Superior temporal gyrus (tissue), 1 donor: Measurements from ENCODE around the gene ERCC6.

Source experiments
- DNase-seq: peaks from one replicate; pipeline ENCODE4 v3.0.0-alpha.2; 2016; ENCODE audit errors: extremely low spot score

Gene ERCC6

GRCh38 chr10:49512121-49512809, 26.7 kb downstream of the ERCC6 start:
- peak; percentile 39 for DNase-seq

GRCh38 chr10:49509771-49510303, 29.1 kb downstream of the ERCC6 start:
- DNase-seq: no peak

GRCh38 chr10:49508654-49509053, 30.3 kb downstream of the ERCC6 start:
- DNase-seq: peak; percentile 50

- no peak for DNase-seq
Observed at GRCh38 chr10:49508249-49508648, 30.7 kb downstream of the ERCC6 start.

GRCh38 chr10:49505589-49505988, 33.3 kb downstream of the ERCC6 start:
- no peak for DNase-seq

GRCh38 chr10:49505076-49505475, 33.8 kb downstream of the ERCC6 start:
- no peak for DNase-seq

- DNase-seq: no peak
Observed at GRCh38 chr10:49504528-49504927, 34.4 kb downstream of the ERCC6 start.

GRCh38 chr10:49502358-49502757, 36.6 kb downstream of the ERCC6 start:
- DNase-seq: no peak

GRCh38 chr10:49500412-49500811, 38.5 kb downstream of the ERCC6 start:
- no peak for DNase-seq

GRCh38 chr10:49499305-49499851, 39.5 kb downstream of the ERCC6 start:
- no peak for DNase-seq

- no peak for DNase-seq
Observed at GRCh38 chr10:49498425-49498824, 40.5 kb downstream of the ERCC6 start.

- no peak for DNase-seq
Observed at GRCh38 chr10:49497358-49497757, 41.6 kb downstream of the ERCC6 start.

GRCh38 chr10:49488056-49488717, 50.7 kb downstream of the ERCC6 start:
- DNase-seq: no peak

GRCh38 chr10:49486738-49487137, 52.2 kb downstream of the ERCC6 start:
- DNase-seq: no peak

GRCh38 chr10:49486009-49486408, 52.9 kb downstream of the ERCC6 start:
- DNase-seq: no peak

- DNase-seq: no peak
Observed at GRCh38 chr10:49484486-49485235, 54.3 kb downstream of the ERCC6 start.

GRCh38 chr10:49478819-49479218, 60.1 kb downstream of the ERCC6 start:
- DNase-seq: no peak

- DNase-seq: no peak
Observed at GRCh38 chr10:49474901-49475300, 64.0 kb downstream of the ERCC6 start.

GRCh38 chr10:49471532-49471931, 67.4 kb downstream of the ERCC6 start:
- DNase-seq: no peak

- DNase-seq: no peak
Observed at GRCh38 chr10:49465736-49466135, 73.2 kb downstream of the ERCC6 start.
